ENCODE results near the gene ZNF574. TPM values are rescaled to one million over a fixed set of nuclear protein-coding genes. Genes with fewer than 3 reads are reported as not detected.

The ZNF574 gene
- total RNA-seq, 1 experiment from 2014 or later: 22.4 TPM

DNA sequence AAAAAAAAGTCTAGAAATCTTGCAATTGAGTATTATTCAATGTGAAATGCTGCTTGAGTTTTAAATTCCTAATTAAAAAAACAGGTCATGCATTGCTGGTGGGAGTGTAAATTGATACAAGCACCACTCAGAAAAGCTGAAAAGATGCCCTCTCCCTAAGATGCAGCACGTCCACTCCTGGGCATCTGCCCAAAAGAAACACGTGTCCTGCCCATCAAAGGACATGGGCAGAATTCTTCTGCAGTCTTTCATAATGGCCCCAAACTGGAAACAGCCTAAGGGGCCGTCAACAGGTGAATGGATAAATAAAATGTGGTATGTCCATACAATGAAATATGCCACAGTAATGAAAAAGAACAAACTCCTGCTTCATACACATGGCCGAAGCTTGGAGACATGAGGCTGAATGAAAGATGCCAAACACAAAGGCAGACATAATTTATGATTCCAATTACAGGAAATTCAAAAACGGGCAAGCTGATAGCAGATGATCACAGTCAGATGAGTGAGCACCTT is 48.5 kb downstream of the ZNF574 start:
- no peak for DNase-seq
- Histone ChIP-seq H3K4me3 (ENCODE audit: low read depth, low read length) (no peak overlapping the region), H3K4me1 (no peaks in the 10 kb centered on the region), H3K27me3 (replicated peaks; ENCODE audit: control insufficient read depth, insufficient read depth, low read length) (no peaks in the 10 kb centered on the region), H3K9me3 (no peaks in the 10 kb centered on the region), H3K36me3 (ENCODE audit: control insufficient read depth, insufficient read depth, low read length) (no peaks in the 10 kb centered on the region)
- H3K27me3 Mint-ChIP-seq (ENCODE audit: insufficient read depth, unreplicated experiment): peaks cover 5% of the 10 kb centered on the region
- H3K9me3 Mint-ChIP-seq (ENCODE audit: unreplicated experiment): no peaks in the 10 kb centered on the region
- no peak overlapping the region for H3K4me3 Mint-ChIP-seq (ENCODE audit: unreplicated experiment)
- H3K4me1 Mint-ChIP-seq (ENCODE audit: low read depth, unreplicated experiment): no peaks in the 10 kb centered on the region
- H3K36me3 Mint-ChIP-seq (ENCODE audit: insufficient read depth, unreplicated experiment): no peaks in the 10 kb centered on the region
- no TSS peak for BruUV-seq (replicated peaks)
- H3K27ac Mint-ChIP-seq (ENCODE audit: unreplicated experiment): no peak overlapping the region
- intact Hi-C loops (cut with micrococcal nuclease; ENCODE audit: unreplicated experiment): no loop called here
- ChIA-PET POLR2A (no interaction called here), CTCF (no interaction called here)
- TF ChIP-seq, protein P1, sequence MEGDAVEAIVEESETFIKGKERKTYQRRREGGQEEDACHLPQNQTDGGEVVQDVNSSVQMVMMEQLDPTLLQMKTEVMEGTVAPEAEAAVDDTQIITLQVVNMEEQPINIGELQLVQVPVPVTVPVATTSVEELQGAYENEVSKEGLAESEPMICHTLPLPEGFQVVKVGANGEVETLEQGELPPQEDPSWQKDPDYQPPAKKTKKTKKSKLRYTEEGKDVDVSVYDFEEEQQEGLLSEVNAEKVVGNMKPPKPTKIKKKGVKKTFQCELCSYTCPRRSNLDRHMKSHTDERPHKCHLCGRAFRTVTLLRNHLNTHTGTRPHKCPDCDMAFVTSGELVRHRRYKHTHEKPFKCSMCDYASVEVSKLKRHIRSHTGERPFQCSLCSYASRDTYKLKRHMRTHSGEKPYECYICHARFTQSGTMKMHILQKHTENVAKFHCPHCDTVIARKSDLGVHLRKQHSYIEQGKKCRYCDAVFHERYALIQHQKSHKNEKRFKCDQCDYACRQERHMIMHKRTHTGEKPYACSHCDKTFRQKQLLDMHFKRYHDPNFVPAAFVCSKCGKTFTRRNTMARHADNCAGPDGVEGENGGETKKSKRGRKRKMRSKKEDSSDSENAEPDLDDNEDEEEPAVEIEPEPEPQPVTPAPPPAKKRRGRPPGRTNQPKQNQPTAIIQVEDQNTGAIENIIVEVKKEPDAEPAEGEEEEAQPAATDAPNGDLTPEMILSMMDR (IDR thresholded peaks at IDR 0.05; ENCODE audit: insufficient read depth in 1 of 2, low read depth in 1 of 2, low read length in 1 of 2, severe bottlenecking in 1 of 2, unreplicated experiment in 1 of 2): no peak

DNA sequence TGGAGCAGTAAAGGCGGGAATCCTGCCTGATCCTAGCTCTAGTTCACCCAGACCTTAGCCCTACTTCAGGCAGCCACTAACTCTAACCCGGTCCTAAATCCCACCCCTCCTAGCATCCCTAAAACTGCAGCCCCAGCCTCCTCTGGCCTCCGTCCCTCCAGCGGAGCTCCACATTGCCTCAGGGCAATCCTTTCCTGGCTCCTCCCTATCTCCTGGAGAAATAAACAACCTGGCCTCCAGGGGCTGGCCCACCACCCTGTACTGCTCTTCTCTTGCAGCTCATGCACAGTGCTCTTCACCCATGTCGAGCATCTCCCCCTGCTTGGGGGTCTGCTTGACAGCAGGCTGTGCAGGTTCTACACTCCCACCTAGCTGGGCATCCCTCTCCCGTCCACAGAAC is 49.6 kb downstream of the ZNF574 start:
- CTCF ChIA-PET: interaction anchor here (0.7 to 1.1 kb wide), 3 partner anchors 58 to 255 kb away, joined by 3 to 6 read pairs (median 5); no protein-coding TSS in a partner anchor
- Histone ChIP-seq H3K4me1 (no peaks in the 10 kb centered on the region), H3K36me3 (ENCODE audit: control insufficient read depth, insufficient read depth, low read length) (no peaks in the 10 kb centered on the region), H3K27me3 (replicated peaks; ENCODE audit: control insufficient read depth, insufficient read depth, low read length) (no peaks in the 10 kb centered on the region), H3K4me3 (ENCODE audit: low read depth, low read length) (no peak overlapping the region), H3K9me3 (no peaks in the 10 kb centered on the region)
- BruUV-seq (replicated peaks): no TSS peak
- H3K4me3 Mint-ChIP-seq (ENCODE audit: unreplicated experiment): no peak overlapping the region
- no peaks in the 10 kb centered on the region for H3K36me3 Mint-ChIP-seq (ENCODE audit: insufficient read depth, unreplicated experiment)
- no peak overlapping the region for H3K27ac Mint-ChIP-seq (ENCODE audit: unreplicated experiment)
- no peaks in the 10 kb centered on the region for H3K4me1 Mint-ChIP-seq (ENCODE audit: low read depth, unreplicated experiment)
- DNase-seq: no peak
- TF ChIP-seq, protein P1 (IDR thresholded peaks at IDR 0.05; ENCODE audit: insufficient read depth in 1 of 2, low read depth in 1 of 2, low read length in 1 of 2, severe bottlenecking in 1 of 2, unreplicated experiment in 1 of 2): no peak
- intact Hi-C loops (cut with micrococcal nuclease; ENCODE audit: unreplicated experiment): no loop called here
- peaks cover 5% of the 10 kb centered on the region for H3K27me3 Mint-ChIP-seq (ENCODE audit: insufficient read depth, unreplicated experiment)
- POLR2A ChIA-PET: no interaction called here
- no peaks in the 10 kb centered on the region for H3K9me3 Mint-ChIP-seq (ENCODE audit: unreplicated experiment)

DNA sequence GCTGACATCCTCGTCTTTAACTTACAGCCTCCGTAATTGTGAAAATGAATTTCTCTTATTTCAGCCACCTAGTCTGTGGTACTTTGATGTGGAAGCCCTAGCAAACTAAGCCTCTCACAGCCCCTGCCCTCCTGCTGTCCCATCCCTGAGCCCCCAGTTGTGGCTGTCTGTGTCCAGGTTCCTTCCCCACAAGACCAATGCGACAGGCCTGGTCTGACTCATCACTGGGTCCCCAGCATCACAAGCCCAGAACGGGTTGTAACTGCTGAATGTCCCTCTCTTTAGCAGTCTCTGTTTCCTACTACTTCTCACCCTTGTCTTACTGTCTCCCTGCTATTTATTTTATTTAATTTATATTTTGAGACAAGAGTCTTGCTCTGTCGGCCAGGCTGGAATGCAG is 50.6 kb downstream of the ZNF574 start:
- CTCF ChIA-PET: no interaction called here
- DNase-seq: no peak
- peaks cover 11% of the 10 kb centered on the region for H3K27me3 Mint-ChIP-seq (ENCODE audit: insufficient read depth, unreplicated experiment)
- no peaks in the 10 kb centered on the region; the same call in 1 of the 2 replicates for H3K27me3 ChIP-seq (replicated peaks; ENCODE audit: control insufficient read depth, insufficient read depth, low read length)
- no TSS peak for BruUV-seq (replicated peaks)
- no peaks in the 10 kb centered on the region for H3K4me1 Mint-ChIP-seq (ENCODE audit: low read depth, unreplicated experiment)
- H3K27ac Mint-ChIP-seq (ENCODE audit: unreplicated experiment): no peak overlapping the region
- no peaks in the 10 kb centered on the region for H3K9me3 ChIP-seq
- no peaks in the 10 kb centered on the region for H3K36me3 ChIP-seq (ENCODE audit: control insufficient read depth, insufficient read depth, low read length)
- no peaks in the 10 kb centered on the region for H3K36me3 Mint-ChIP-seq (ENCODE audit: insufficient read depth, unreplicated experiment)
- H3K4me3 ChIP-seq (ENCODE audit: low read depth, low read length): no peak overlapping the region
- H3K4me1 ChIP-seq: no peaks in the 10 kb centered on the region
- TF ChIP-seq, protein P1 (IDR thresholded peaks at IDR 0.05; ENCODE audit: insufficient read depth in 1 of 2, low read depth in 1 of 2, low read length in 1 of 2, severe bottlenecking in 1 of 2, unreplicated experiment in 1 of 2): no peak
- intact Hi-C loops (cut with micrococcal nuclease; ENCODE audit: unreplicated experiment): no loop called here
- POLR2A ChIA-PET: no interaction called here
- no peak overlapping the region for H3K4me3 Mint-ChIP-seq (ENCODE audit: unreplicated experiment)
- H3K9me3 Mint-ChIP-seq (ENCODE audit: unreplicated experiment): no peaks in the 10 kb centered on the region

Data from Caco-2 (cell line).